Activated T-helper 2 cell treated with anti-CD3 and anti-CD28 coated beads, Interferon-gamma antibody, Interleukin-2, Interleukin-4, amounts not matched to agents 10 μg/mL and 5 μg/mL and 100 μg/mL, durations not matched to agents 14 hours and 24 hours and 36 hours (primary cell): ENCODE data around the gene FAM193A. TPM values are rescaled to one million over a fixed set of nuclear protein-coding genes. Genes with fewer than 3 reads are reported as not detected.
A peak's percentile ranks its signal among the peaks of the same experiment; 100 is the strongest.
"Not testable (repeated sequence)": the region's sequence is repeated elsewhere in the genome, so short reads cannot be mapped to it uniquely, and the experiment has no call there.

ENCODE experiments used
- DNase-seq: peaks from one replicate; pipeline ENCODE4 v3.0.0; 2021; ENCODE audit warnings: low spot score
- H3K27ac Mint-ChIP-seq: one replicate; pipeline ENCODE4 v1.8.0; 2021; ENCODE audit warnings: mixed read lengths
- H3K27me3 Mint-ChIP-seq: one replicate; pipeline ENCODE4 v1.8.0; 2021; ENCODE audit warnings: low read depth, mixed read lengths
- H3K36me3 Mint-ChIP-seq: one replicate; pipeline ENCODE4 v1.8.0; 2021; ENCODE audit warnings: low read depth, mixed read lengths
- H3K4me1 Mint-ChIP-seq: one replicate; pipeline ENCODE4 v1.8.0; 2021; ENCODE audit warnings: low read depth, mixed read lengths
- H3K4me3 Mint-ChIP-seq: one replicate; pipeline ENCODE4 v1.8.0; 2021; ENCODE audit warnings: low read depth, mild to moderate bottlenecking, moderate library complexity, mixed read lengths
- H3K9me3 Mint-ChIP-seq: one replicate; pipeline ENCODE4 v1.8.0; 2021; ENCODE audit warnings: mixed read lengths
- intact Hi-C: fragments of 100-400 bp; cut with micrococcal nuclease; formaldehyde crosslinking; loops from one replicate; pipeline ENCODE4 v1.15.1; 2023
- total RNA-seq: library from RNA; stranded (reverse); gene quantifications from 2 replicates; pipeline ENCODE4 v1.2.3, GENCODE V29; 2022

Gene FAM193A
- total RNA-seq, 1 donor from 2014 or later, result 31.2 TPM

DNA sequence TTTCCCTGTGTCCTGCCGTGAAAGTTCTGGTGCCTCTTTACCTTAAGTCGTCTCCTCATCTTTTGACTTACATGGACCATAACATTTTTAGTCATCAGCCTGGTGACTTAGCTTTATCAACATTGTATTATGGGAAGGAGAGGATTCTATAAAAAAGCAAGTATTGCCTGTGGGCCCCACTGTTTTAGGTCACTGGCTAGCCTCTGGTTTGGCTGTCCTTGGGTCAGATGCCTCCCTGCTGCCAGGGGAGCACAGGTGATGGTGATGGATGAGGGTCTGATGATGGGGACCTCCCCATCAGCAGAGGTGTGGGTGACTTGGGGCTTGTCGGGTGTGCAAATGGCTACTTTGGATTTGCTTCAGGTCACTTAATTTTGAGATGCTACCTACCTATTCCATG, 51.8 kb downstream of the FAM193A start:
- H3K4me3 Mint-ChIP-seq, result no peak overlapping the region
- H3K4me1 Mint-ChIP-seq, result peaks cover 22% of the 10 kb centered on the region
- DNase-seq, result no peak
- no peaks in the 10 kb centered on the region for H3K27me3 Mint-ChIP-seq
- no peak overlapping the region for H3K27ac Mint-ChIP-seq
- intact Hi-C loops, result no loop called here
- no peaks in the 10 kb centered on the region for H3K9me3 Mint-ChIP-seq
- no peaks in the 10 kb centered on the region for H3K36me3 Mint-ChIP-seq

GRCh38 chr4:2591189-2591588, 54.7 kb downstream of the FAM193A start:
- Mint-ChIP-seq H3K9me3 (no peaks in the 10 kb centered on the region), H3K4me1 (peaks cover 21% of the 10 kb centered on the region), H3K27ac (peak overlapping the region; percentile 17), H3K4me3 (no peak overlapping the region), H3K36me3 (peaks cover 4% of the 10 kb centered on the region), H3K27me3 (no peaks in the 10 kb centered on the region)
- intact Hi-C loops, result no loop called here
- no peak for DNase-seq

DNA sequence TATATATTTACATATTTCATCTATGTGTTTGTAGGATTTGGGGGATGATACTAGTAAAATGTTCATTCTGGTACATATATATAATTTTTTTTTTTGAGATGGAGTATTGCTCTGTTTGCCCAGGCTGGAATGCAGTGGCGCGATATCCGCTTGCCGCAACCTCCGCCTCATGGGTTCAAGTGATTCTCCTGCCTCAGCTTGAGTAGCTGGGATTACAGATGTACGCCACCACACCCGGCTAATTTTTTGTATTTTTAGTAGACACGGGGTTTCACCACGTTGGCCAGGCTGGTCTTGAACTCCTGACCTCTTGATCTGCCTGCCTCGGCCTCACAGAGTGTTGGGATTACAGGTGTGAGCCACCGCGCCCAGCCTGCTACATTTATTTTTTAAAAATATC, 55.6 kb downstream of the FAM193A start:
- H3K4me1 Mint-ChIP-seq, result peaks cover 20% of the 10 kb centered on the region
- H3K9me3 Mint-ChIP-seq, H3K4me3 Mint-ChIP-seq: not testable (repeated sequence)

DNA sequence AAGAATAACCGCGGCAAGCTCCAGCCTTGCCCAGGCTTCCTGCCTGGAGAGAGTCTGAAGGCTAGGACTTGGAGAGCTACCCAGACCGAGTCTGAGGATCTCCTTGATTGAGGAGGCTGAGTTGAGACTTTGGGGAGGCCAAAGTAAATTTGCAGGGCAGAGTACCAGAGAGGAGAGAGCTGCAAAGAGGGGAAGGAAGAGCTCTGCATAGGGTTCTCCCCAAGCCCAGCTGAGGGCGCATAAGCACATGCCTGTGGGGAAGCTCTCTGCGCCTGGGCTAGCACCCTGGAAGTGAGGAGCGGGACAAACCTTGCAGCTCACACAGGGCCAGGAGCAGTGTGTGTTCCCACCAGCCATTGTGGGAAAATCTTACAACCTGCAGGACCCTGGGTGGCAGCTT, 56.1 kb downstream of the FAM193A start:
- H3K27ac Mint-ChIP-seq, result no peak overlapping the region
- no peaks in the 10 kb centered on the region for H3K27me3 Mint-ChIP-seq
- DNase-seq, result no peak
- peaks cover 17% of the 10 kb centered on the region for H3K36me3 Mint-ChIP-seq
- H3K9me3 Mint-ChIP-seq, result no peaks in the 10 kb centered on the region
- no peak overlapping the region for H3K4me3 Mint-ChIP-seq
- peaks cover 25% of the 10 kb centered on the region for H3K4me1 Mint-ChIP-seq
- intact Hi-C loops, result no loop called here

More for the DNA sequence above, 55.6 kb downstream of the FAM193A start:
- intact Hi-C loops, DNase-seq, H3K27ac Mint-ChIP-seq, H3K27me3 Mint-ChIP-seq: not testable (repeated sequence)
- peaks cover 11% of the 10 kb centered on the region for H3K36me3 Mint-ChIP-seq

DNA sequence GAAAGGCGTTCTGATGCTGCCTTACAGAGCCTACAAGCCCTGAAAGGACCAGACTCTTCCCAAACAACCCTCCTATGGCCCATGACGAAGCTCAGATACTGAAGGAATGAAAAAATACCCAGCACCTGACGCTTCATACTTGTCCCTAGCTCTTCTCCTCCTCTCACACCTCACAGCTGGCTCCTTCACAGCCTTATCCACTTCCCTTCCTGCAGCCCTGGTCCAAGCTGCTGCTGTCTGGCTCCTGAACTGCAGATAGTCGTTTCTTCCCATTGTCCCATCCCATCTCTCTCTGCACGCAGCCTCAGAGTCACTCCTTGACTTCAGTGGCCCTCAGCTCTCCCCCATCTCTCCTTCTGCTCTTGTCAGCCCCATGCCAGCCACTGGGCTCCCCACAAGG, 56.6 kb downstream of the FAM193A start:
- H3K27me3 Mint-ChIP-seq, result no peaks in the 10 kb centered on the region
- no peaks in the 10 kb centered on the region for H3K9me3 Mint-ChIP-seq
- H3K27ac Mint-ChIP-seq, result no peak overlapping the region
- H3K4me3 Mint-ChIP-seq, result no peak overlapping the region
- peaks cover 20% of the 10 kb centered on the region for H3K36me3 Mint-ChIP-seq
- H3K4me1 Mint-ChIP-seq, result peaks cover 27% of the 10 kb centered on the region
- no peak for DNase-seq
- intact Hi-C loops, result no loop called here

- Mint-ChIP-seq H3K4me3 (no peak overlapping the region), H3K4me1 (peaks cover 34% of the 10 kb centered on the region), H3K27ac (no peak overlapping the region), H3K36me3 (peaks cover 36% of the 10 kb centered on the region), H3K9me3 (no peaks in the 10 kb centered on the region), H3K27me3 (no peaks in the 10 kb centered on the region)
- intact Hi-C loops, result no loop called here
- DNase-seq, result no peak
Measured at GRCh38 chr4:2595436-2595835, 59.0 kb downstream of the FAM193A start.

GRCh38 chr4:2595952-2596552, 59.6 kb downstream of the FAM193A start:
- Mint-ChIP-seq H3K4me3 (no peak overlapping the region), H3K27me3 (no peaks in the 10 kb centered on the region)

DNA sequence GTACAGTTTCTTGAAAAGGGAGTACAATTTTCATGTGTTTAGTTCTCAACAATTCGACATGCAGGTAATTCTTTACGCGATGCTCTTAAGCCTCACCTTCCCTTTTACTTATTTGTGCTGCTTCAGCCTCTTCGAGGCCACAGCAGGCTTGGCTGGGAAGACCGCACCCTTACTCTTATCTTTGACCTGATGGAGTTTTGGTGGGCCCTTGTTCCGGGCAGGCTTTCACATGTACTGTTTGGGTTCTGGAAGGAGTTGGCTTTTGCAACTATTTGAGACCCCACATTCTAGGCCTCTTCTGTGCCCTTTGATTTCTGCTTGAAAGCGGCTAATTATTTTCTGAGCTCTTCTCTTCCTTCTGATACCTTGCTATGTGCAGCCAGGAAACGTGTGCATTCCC, 60.2 kb downstream of the FAM193A start:
- Mint-ChIP-seq H3K36me3 (peaks cover 38% of the 10 kb centered on the region), H3K27ac (peak overlapping the region; percentile 13), H3K4me3 (no peak overlapping the region), H3K4me1 (peaks cover 29% of the 10 kb centered on the region), H3K9me3 (no peaks in the 10 kb centered on the region), H3K27me3 (no peaks in the 10 kb centered on the region)
- intact Hi-C loops, result no loop called here
- no peak for DNase-seq

More at GRCh38 chr4:2595952-2596552, 59.6 kb downstream of the FAM193A start:
- H3K4me1 Mint-ChIP-seq, result peaks cover 32% of the 10 kb centered on the region
- intact Hi-C loops, result no loop called here
- peaks cover 38% of the 10 kb centered on the region for H3K36me3 Mint-ChIP-seq
- H3K27ac Mint-ChIP-seq, result peak overlapping the region; percentile 13
- DNase-seq, result no peak
- no peaks in the 10 kb centered on the region for H3K9me3 Mint-ChIP-seq

DNA sequence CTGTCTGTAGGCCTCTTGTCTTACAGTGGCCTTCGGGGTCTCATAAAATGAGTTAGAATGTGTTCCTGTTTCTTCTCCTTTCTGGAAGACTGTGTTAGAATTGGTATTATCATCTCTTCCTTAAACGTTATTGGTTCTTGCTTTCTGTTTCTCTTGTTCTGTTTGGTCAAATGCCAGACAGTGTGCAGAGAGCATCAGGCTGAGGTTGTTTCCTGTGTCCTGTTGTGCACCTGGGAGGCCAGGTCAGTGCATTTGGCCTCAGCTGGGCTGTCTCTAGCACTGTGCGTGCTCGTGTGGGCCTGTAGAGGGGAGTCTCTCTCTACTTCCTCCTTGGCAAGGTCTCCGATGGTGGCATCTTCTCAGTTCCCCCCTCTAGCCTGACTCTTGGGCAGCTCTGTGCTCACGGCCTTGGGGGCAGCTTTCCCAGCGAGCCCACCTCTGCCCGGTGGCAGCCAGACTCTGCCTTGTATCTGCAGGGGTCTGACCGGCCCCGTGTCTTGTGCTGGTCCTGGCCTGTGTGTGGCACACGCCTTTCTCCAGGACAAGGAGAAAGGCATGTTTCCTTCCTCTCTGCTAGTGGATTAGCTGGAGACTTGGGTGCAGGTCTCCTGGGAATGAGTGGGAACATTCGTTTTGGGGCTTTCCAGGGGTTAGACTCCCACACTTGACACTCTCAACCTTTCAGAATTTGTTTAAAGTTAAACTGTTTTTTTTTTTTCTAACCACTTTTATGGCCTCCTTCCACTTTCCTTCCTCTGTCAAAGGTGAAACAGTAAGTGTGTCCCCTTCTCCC, 62.3 kb downstream of the FAM193A start:
- no peak overlapping the region for H3K4me3 Mint-ChIP-seq
- peak overlapping the region; percentile 38 for H3K27ac Mint-ChIP-seq
- H3K27me3 Mint-ChIP-seq, result no peaks in the 10 kb centered on the region
- peaks cover 38% of the 10 kb centered on the region for H3K36me3 Mint-ChIP-seq
- DNase-seq, result no peak
- peaks cover 25% of the 10 kb centered on the region for H3K4me1 Mint-ChIP-seq
- intact Hi-C loops, result no loop called here
- no peaks in the 10 kb centered on the region for H3K9me3 Mint-ChIP-seq

- no peak overlapping the region for H3K4me3 Mint-ChIP-seq
- no peaks in the 10 kb centered on the region for H3K9me3 Mint-ChIP-seq
- H3K27me3 Mint-ChIP-seq, result no peaks in the 10 kb centered on the region
- intact Hi-C loops, result no loop called here
- DNase-seq, result no peak
- peak overlapping the region; percentile 25 for H3K27ac Mint-ChIP-seq
- H3K4me1 Mint-ChIP-seq, result peaks cover 25% of the 10 kb centered on the region
- H3K36me3 Mint-ChIP-seq, result peaks cover 41% of the 10 kb centered on the region
Measured at GRCh38 chr4:2599304-2599654, 62.8 kb downstream of the FAM193A start.

GRCh38 chr4:2600878-2601277, 64.4 kb downstream of the FAM193A start:
- H3K9me3 Mint-ChIP-seq, result no peaks in the 10 kb centered on the region
- peaks cover 39% of the 10 kb centered on the region for H3K36me3 Mint-ChIP-seq
- no peak overlapping the region for H3K27ac Mint-ChIP-seq
- intact Hi-C loops, result no loop called here
- DNase-seq, result no peak
- H3K4me3 Mint-ChIP-seq, result no peak overlapping the region
- peaks cover 24% of the 10 kb centered on the region for H3K4me1 Mint-ChIP-seq
- H3K27me3 Mint-ChIP-seq, result no peaks in the 10 kb centered on the region

DNA sequence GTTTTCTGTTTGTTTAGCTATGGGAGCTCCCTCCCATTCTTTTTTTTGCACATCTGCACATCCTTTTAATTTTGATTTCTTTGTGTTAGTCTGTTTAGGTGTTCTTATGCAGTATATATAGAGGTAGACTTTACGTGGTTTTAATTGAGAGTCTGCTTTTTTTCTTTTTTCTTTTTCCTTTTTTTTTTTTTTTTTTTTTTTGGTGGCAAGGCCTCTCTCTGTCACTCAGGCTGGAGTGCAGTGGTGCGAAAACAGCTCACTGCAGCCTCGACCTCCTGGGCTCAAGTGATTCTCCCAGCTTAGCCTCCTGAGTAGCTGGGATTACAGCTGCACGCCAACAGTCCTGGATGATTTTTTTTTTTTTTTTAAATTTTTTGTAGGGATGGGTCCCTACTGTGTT, 68.2 kb downstream of the FAM193A start:
- intact Hi-C loops, result no loop called here
- DNase-seq, result no peak
- H3K4me3 Mint-ChIP-seq, result no peak overlapping the region
- no peaks in the 10 kb centered on the region for H3K27me3 Mint-ChIP-seq
- no peak overlapping the region for H3K27ac Mint-ChIP-seq
- H3K36me3 Mint-ChIP-seq, result peaks cover 13% of the 10 kb centered on the region
- peaks cover 6% of the 10 kb centered on the region for H3K4me1 Mint-ChIP-seq
- H3K9me3 Mint-ChIP-seq, result no peaks in the 10 kb centered on the region

DNA sequence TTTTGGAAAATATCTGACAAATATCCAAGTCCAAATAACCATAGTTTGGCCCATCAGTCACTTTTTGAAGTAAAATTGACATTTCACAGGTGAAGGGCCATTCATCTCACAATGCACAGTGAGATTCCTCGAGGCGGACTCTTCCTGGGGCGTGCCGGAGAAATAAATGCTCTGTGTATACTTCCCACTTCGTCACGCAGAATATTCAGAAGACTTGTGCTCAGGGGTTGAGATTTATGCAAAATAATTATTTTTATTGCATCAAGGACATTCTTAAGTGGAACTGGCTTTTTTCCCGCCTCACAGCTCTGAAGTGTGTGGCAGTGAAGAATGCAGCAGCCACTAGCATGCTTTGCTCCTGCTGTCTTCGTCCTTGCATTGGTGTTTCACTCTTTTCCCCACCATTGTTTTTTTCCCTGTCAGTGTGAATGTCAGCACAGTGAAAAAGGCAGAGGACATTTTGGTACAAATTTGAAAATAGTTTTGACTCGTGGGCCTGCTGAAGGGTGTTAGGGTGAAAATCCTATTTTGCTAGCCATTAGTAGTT, 70.6 kb downstream of the FAM193A start:
- Mint-ChIP-seq H3K9me3 (no peaks in the 10 kb centered on the region), H3K4me1 (peaks cover 3% of the 10 kb centered on the region), H3K27me3 (no peaks in the 10 kb centered on the region), H3K27ac (no peak overlapping the region), H3K36me3 (peaks cover 5% of the 10 kb centered on the region), H3K4me3 (no peak overlapping the region)
- intact Hi-C loops, result no loop called here
- no peak for DNase-seq
